ENCODE measurements around the gene SMS.
A peak's percentile ranks its signal among the peaks of the same experiment; 100 is the strongest.

The SMS gene

GRCh38 chrX:21926116-21926515 is 14.4 kb upstream of the SMS start:
- peak in 1 of 2 experiments; percentile 56 for DNase-seq (ENCODE audit: low read depth in 1 of 2, low spot score in 1 of 2)

DNA sequence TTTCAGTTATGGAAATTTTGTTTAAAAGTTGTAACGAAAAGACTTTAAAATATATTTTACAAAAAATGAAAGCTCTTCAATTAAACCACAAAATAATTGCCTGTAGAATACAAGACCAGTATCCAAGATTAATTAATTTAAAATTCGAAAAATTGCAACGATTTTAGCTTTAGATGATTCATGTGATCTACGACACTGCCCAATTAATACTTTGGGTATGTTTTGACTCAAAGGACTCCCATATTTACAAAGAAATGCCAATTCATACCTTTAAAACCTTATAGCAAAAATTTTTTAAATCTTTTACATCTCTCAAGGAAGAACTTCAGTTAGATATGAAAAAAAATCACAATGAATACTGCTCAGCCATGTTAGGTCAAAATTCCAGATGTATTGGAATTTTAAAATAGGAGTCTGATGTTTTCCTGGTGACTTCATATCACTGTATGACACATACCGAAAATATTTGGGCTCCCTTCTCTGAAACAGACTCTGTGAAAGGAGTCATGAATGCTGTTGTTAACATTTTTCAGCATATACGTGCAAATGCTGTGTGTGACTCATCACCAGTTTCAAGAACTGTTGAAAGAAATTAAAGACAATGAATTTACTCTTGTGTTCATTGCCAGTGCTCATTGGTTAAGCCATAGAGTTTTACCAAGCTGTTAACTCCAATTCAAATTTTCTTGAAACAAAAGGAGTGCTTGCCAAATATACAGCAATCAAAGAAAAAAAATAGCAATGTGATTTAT is 13.8 kb upstream of the SMS start:
- Histone ChIP-seq H3K4me3 (replicated peaks; ENCODE audit: insufficient read depth, low read length) (peak overlapping the region; percentile 8; the same call in 1 of the 2 replicates), H3K27me3 (ENCODE audit: insufficient read depth, poor library complexity, severe bottlenecking) (no peaks in the 10 kb centered on the region), H3K27ac (replicated peaks) (peak overlapping the region; percentile 45)
- TF ChIP-seq GABPA (IDR thresholded peaks at IDR 0.05; ENCODE audit: low read depth) = no peak
- DNase-seq (ENCODE audit: low read depth in 1 of 2, low spot score in 1 of 2) = no peak

More at GRCh38 chrX:21926116-21926515, 14.4 kb upstream of the SMS start:
- TF ChIP-seq GABPA (IDR thresholded peaks at IDR 0.05; ENCODE audit: low read depth) (no peak), POLR2AphosphoS5 (IDR thresholded peaks at IDR 0.05; ENCODE audit: low read depth) (no peak), REST (IDR thresholded peaks at IDR 0.05; ENCODE audit: insufficient replicate concordance, low read depth) (no peak), SPI1 (IDR thresholded peaks at IDR 0.05; ENCODE audit: borderline replicate concordance, low read depth) (no peak)
- TF ChIP-seq, protein P1, sequence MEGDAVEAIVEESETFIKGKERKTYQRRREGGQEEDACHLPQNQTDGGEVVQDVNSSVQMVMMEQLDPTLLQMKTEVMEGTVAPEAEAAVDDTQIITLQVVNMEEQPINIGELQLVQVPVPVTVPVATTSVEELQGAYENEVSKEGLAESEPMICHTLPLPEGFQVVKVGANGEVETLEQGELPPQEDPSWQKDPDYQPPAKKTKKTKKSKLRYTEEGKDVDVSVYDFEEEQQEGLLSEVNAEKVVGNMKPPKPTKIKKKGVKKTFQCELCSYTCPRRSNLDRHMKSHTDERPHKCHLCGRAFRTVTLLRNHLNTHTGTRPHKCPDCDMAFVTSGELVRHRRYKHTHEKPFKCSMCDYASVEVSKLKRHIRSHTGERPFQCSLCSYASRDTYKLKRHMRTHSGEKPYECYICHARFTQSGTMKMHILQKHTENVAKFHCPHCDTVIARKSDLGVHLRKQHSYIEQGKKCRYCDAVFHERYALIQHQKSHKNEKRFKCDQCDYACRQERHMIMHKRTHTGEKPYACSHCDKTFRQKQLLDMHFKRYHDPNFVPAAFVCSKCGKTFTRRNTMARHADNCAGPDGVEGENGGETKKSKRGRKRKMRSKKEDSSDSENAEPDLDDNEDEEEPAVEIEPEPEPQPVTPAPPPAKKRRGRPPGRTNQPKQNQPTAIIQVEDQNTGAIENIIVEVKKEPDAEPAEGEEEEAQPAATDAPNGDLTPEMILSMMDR (IDR thresholded peaks at IDR 0.05; ENCODE audit: insufficient read depth, low read length) = no peak
- Histone ChIP-seq H3K4me3 (replicated peaks; ENCODE audit: insufficient read depth, low read length) (peak overlapping the region; percentile 8; the same call in 1 of the 2 replicates), H3K27ac (replicated peaks) (peak overlapping the region; percentile 45), H3K27me3 (ENCODE audit: insufficient read depth, poor library complexity, severe bottlenecking) (no peaks in the 10 kb centered on the region)

GRCh38 chrX:21929209-21929608 is 11.3 kb upstream of the SMS start:
- DNase-seq (ENCODE audit: low read depth in 1 of 2, low spot score in 1 of 2) = peak in 1 of 2 experiments; percentile 28
- TF ChIP-seq SPI1 (IDR thresholded peaks at IDR 0.05; ENCODE audit: borderline replicate concordance, low read depth) = no peak
- TF ChIP-seq, protein P1 (IDR thresholded peaks at IDR 0.05; ENCODE audit: insufficient read depth, low read length) = no peak
- no peak for TF ChIP-seq GABPA (IDR thresholded peaks at IDR 0.05; ENCODE audit: low read depth)
- no peak for TF ChIP-seq POLR2AphosphoS5 (IDR thresholded peaks at IDR 0.05; ENCODE audit: low read depth)
- no peak for TF ChIP-seq REST (IDR thresholded peaks at IDR 0.05; ENCODE audit: insufficient replicate concordance, low read depth)
- Histone ChIP-seq H3K27ac (replicated peaks) (no peak overlapping the region), H3K27me3 (ENCODE audit: insufficient read depth, poor library complexity, severe bottlenecking) (no peaks in the 10 kb centered on the region), H3K4me3 (replicated peaks; ENCODE audit: insufficient read depth, low read length) (no peak overlapping the region)

DNA sequence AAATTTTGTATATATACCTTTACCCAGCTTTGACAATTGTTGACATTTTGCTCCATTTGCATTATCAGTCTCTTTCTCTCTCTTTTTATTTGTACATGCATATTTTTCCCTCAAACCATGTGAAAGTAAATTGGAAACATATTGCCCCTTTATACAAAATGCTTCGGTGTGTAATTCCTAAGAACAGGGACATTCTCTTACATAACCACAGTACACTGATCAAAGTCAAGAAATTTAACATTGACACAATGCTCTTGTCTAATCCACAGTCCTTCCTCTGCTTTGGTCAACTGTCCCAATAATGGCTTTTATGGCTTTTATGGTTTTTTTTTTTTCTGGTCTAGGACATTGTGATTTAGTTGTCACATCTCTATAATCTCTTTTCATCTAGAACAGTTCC is 9.5 kb upstream of the SMS start:
- Histone ChIP-seq H3K4me3 (replicated peaks; ENCODE audit: insufficient read depth, low read length) (no peak overlapping the region), H3K27me3 (ENCODE audit: insufficient read depth, poor library complexity, severe bottlenecking) (no peaks in the 10 kb centered on the region), H3K27ac (replicated peaks) (no peak overlapping the region)
- TF ChIP-seq, protein P1 (IDR thresholded peaks at IDR 0.05; ENCODE audit: insufficient read depth, low read length) = no peak
- no peak for TF ChIP-seq POLR2AphosphoS5 (IDR thresholded peaks at IDR 0.05; ENCODE audit: low read depth)
- TF ChIP-seq GABPA (IDR thresholded peaks at IDR 0.05; ENCODE audit: low read depth) = no peak
- no peak for TF ChIP-seq SPI1 (IDR thresholded peaks at IDR 0.05; ENCODE audit: borderline replicate concordance, low read depth)
- no peak for TF ChIP-seq REST (IDR thresholded peaks at IDR 0.05; ENCODE audit: insufficient replicate concordance, low read depth)
- DNase-seq (ENCODE audit: low read depth in 1 of 2, low spot score in 1 of 2) = no peak
